Caco-2 (cell line): Measurements from ENCODE around the gene CNGA3. TPM values are rescaled to one million over a fixed set of nuclear protein-coding genes. Genes with fewer than 3 reads are reported as not detected.

ENCODE experiments used
- BruUV-seq: library from RNA; stranded (reverse); fragments of 400-500 nt; replicated peaks from 2 replicates; lab custom pipeline; 2021; lab: Mats Ljungman, UMichigan
- CTCF ChIA-PET: fragments of 300-600 bp; sonication (Branson Sonifier 250); formaldehyde crosslinking; loops from one replicate; lab custom pipeline; 2022; ENCODE audit warnings: antibody characterized with exemption; lab: Charles Lee
- POLR2A ChIA-PET: fragments of 300-600 bp; sonication (Branson Sonifier 250); formaldehyde crosslinking; loops from one replicate; lab custom pipeline; 2022; ENCODE audit warnings: antibody characterized with exemption; lab: Charles Lee
- DNase-seq, 2 experiments: peaks; one replicate each; pipeline versions ENCODE4 v3.0.0 to v3.0.0-alpha.2; 2020 to 2022
- H3K27me3 ChIP-seq: replicated peaks from 2 replicates; pipeline ENCODE4 v1.6.0; 2011; ENCODE audit warnings: low read length; ENCODE audit not compliant: control insufficient read depth, insufficient read depth
- H3K36me3 ChIP-seq: 2 replicates; pipeline ENCODE4 v1.5.1; 2011; ENCODE audit warnings: low read length; ENCODE audit not compliant: control insufficient read depth, insufficient read depth
- H3K4me1 ChIP-seq: fragments of 250-450 bp; sonication (Bioruptor Pico); 2 replicates; pipeline ENCODE4 v1.5.1; 2020; ENCODE audit warnings: mild to moderate bottlenecking
- H3K4me3 ChIP-seq: 2 replicates; pipeline ENCODE4 v1.5.1; 2011; ENCODE audit warnings: low read depth, mild to moderate bottlenecking, control low read depth, low read length
- H3K9me3 ChIP-seq: fragments of 250-450 bp; sonication (Bioruptor Pico); 2 replicates; pipeline ENCODE4 v1.5.1; 2020; ENCODE audit warnings: mild to moderate bottlenecking, moderate library complexity
- H3K27ac Mint-ChIP-seq: one replicate; pipeline ENCODE4 v1.8.0; 2022; ENCODE audit warnings: mixed read lengths; ENCODE audit not compliant: unreplicated experiment
- H3K27me3 Mint-ChIP-seq: one replicate; pipeline ENCODE4 v1.8.0; 2022; ENCODE audit warnings: mixed read lengths; ENCODE audit not compliant: insufficient read depth, unreplicated experiment
- H3K36me3 Mint-ChIP-seq: one replicate; pipeline ENCODE4 v1.8.0; 2022; ENCODE audit warnings: mild to moderate bottlenecking, mixed read lengths; ENCODE audit not compliant: insufficient read depth, unreplicated experiment
- H3K4me1 Mint-ChIP-seq: one replicate; pipeline ENCODE4 v1.8.0; 2022; ENCODE audit warnings: low read depth, mixed read lengths; ENCODE audit not compliant: unreplicated experiment
- H3K4me3 Mint-ChIP-seq: one replicate; pipeline ENCODE4 v1.8.0; 2022; ENCODE audit warnings: mild to moderate bottlenecking, moderate library complexity, mixed read lengths; ENCODE audit not compliant: unreplicated experiment
- H3K9me3 Mint-ChIP-seq: one replicate; pipeline ENCODE4 v1.8.0; 2022; ENCODE audit warnings: mixed read lengths; ENCODE audit not compliant: unreplicated experiment
- CTCF ChIP-seq, 2 experiments: fragments of 200-600 bp in 1 of 2; IDR thresholded peaks; 1 replicate in 1 of 2; 2 replicates in 1 of 2; pipeline versions ENCODE4 v1.5.1 to v1.8.0; 2011 to 2022; ENCODE audit warnings: antibody characterized with exemption in 1 of 2, control low read depth in 1 of 2, inconsistent platforms in 1 of 2, low read depth in 1 of 2, low read length in 1 of 2, mild to moderate bottlenecking in 1 of 2, moderate library complexity in 1 of 2; ENCODE audit not compliant: insufficient read depth in 1 of 2, severe bottlenecking in 1 of 2, unreplicated experiment in 1 of 2
- intact Hi-C: fragments of 100-400 bp; cut with micrococcal nuclease; formaldehyde crosslinking; loops from one replicate; pipeline ENCODE4 v1.10.0; 2022; ENCODE audit not compliant: unreplicated experiment
- total RNA-seq: library from RNA; stranded (reverse); gene quantifications from 2 replicates; pipeline ENCODE4 v1.2.3, GENCODE V29; 2022

The CNGA3 gene
- total RNA-seq, 1 experiment from 2014 or later, result not detected

GRCh38 chr2:98329549-98329948 lies 16.7 kb upstream of the CNGA3 start:
- no peaks in the 10 kb centered on the region for H3K36me3 ChIP-seq
- H3K27ac Mint-ChIP-seq, result no peak overlapping the region
- BruUV-seq, result no TSS peak
- H3K4me3 ChIP-seq, result no peak overlapping the region
- H3K4me3 Mint-ChIP-seq, result no peak overlapping the region
- POLR2A ChIA-PET, result no interaction called here
- TF ChIP-seq CTCF (IDR thresholded peaks at IDR 0.05; ENCODE audit: insufficient read depth in 1 of 2, low read depth in 1 of 2, low read length in 1 of 2, severe bottlenecking in 1 of 2, unreplicated experiment in 1 of 2), result no peak
- H3K9me3 Mint-ChIP-seq, result no peaks in the 10 kb centered on the region
- H3K4me1 ChIP-seq, result no peaks in the 10 kb centered on the region
- DNase-seq, result no peak
- no peaks in the 10 kb centered on the region for H3K27me3 ChIP-seq
- no peaks in the 10 kb centered on the region for H3K4me1 Mint-ChIP-seq
- CTCF ChIA-PET, result no interaction called here
- peaks cover 6% of the 10 kb centered on the region for H3K27me3 Mint-ChIP-seq
- no peaks in the 10 kb centered on the region for H3K36me3 Mint-ChIP-seq
- intact Hi-C loops, result no loop called here
- H3K9me3 ChIP-seq, result no peaks in the 10 kb centered on the region; the same call in 1 of the 2 replicates

GRCh38 chr2:98332989-98333388 lies 13.3 kb upstream of the CNGA3 start:
- no TSS peak for BruUV-seq

GRCh38 chr2:98333922-98334321 lies 12.3 kb upstream of the CNGA3 start:
- ChIA-PET CTCF (no interaction called here), POLR2A (no interaction called here)
- BruUV-seq, result no TSS peak
- Mint-ChIP-seq H3K27ac (no peak overlapping the region), H3K9me3 (no peaks in the 10 kb centered on the region), H3K4me3 (no peak overlapping the region), H3K36me3 (no peaks in the 10 kb centered on the region), H3K4me1 (no peaks in the 10 kb centered on the region), H3K27me3 (peaks cover 17% of the 10 kb centered on the region)
- Histone ChIP-seq H3K36me3 (no peaks in the 10 kb centered on the region), H3K4me1 (no peaks in the 10 kb centered on the region), H3K9me3 (no peaks in the 10 kb centered on the region), H3K27me3 (no peaks in the 10 kb centered on the region), H3K4me3 (no peak overlapping the region)
- no peak for DNase-seq
- TF ChIP-seq CTCF (IDR thresholded peaks at IDR 0.05; ENCODE audit: insufficient read depth in 1 of 2, low read depth in 1 of 2, low read length in 1 of 2, severe bottlenecking in 1 of 2, unreplicated experiment in 1 of 2), result no peak
- intact Hi-C loops, result no loop called here

More at GRCh38 chr2:98332989-98333388, 13.3 kb upstream of the CNGA3 start:
- H3K4me1 Mint-ChIP-seq, result no peaks in the 10 kb centered on the region
- POLR2A ChIA-PET, result no interaction called here
- Histone ChIP-seq H3K4me1 (no peaks in the 10 kb centered on the region), H3K4me3 (no peak overlapping the region), H3K27me3 (no peaks in the 10 kb centered on the region), H3K36me3 (no peaks in the 10 kb centered on the region), H3K9me3 (no peaks in the 10 kb centered on the region; the same call in 1 of the 2 replicates)
- H3K27me3 Mint-ChIP-seq, result peaks cover 17% of the 10 kb centered on the region
- no peak overlapping the region for H3K4me3 Mint-ChIP-seq
- CTCF ChIA-PET, result no interaction called here
- TF ChIP-seq CTCF (IDR thresholded peaks at IDR 0.05; ENCODE audit: insufficient read depth in 1 of 2, low read depth in 1 of 2, low read length in 1 of 2, severe bottlenecking in 1 of 2, unreplicated experiment in 1 of 2), result no peak
- intact Hi-C loops, result no loop called here
- H3K36me3 Mint-ChIP-seq, result no peaks in the 10 kb centered on the region
- DNase-seq, result no peak
- no peak overlapping the region for H3K27ac Mint-ChIP-seq
- H3K9me3 Mint-ChIP-seq, result no peaks in the 10 kb centered on the region
